Thyroid gland (tissue), 4 donors: Measurements from ENCODE around the gene PIGM. TPM values are rescaled to one million over a fixed set of nuclear protein-coding genes. Genes with fewer than 3 reads are reported as not detected.
A peak's percentile ranks its signal among the peaks of the same experiment; 100 is the strongest.

Experiments used
- DNase-seq, 2 donors: peaks; one replicate each; pipeline ENCODE4 v3.0.0-alpha.2; 2019
- H3K27ac ChIP-seq, 3 donors: fragments of 200-600 bp; sonication (generic); 1 replicate in 2 of 3; 2 replicates in 1 of 3; pipeline ENCODE4 v1.5.1; 2016 to 2019; ENCODE audit warnings: mild to moderate bottlenecking in 1 of 3, moderate library complexity in 1 of 3
- H3K27me3 ChIP-seq: fragments of 200-600 bp; sonication (generic); one replicate; pipeline ENCODE4 v1.5.1; 2019
- H3K36me3 ChIP-seq, 2 donors: fragments of 200-600 bp; sonication (generic); one replicate each; pipeline ENCODE4 v1.5.1; 2016 to 2019
- H3K4me1 ChIP-seq, 2 donors: fragments of 200-600 bp; sonication (generic); one replicate each; pipeline ENCODE4 v1.5.1; 2017 to 2019
- H3K4me3 ChIP-seq, 3 donors: fragments of 200-600 bp; sonication (generic); replicated peaks in 1 of 3; 1 replicate in 2 of 3; 2 replicates in 1 of 3; pipeline ENCODE4 v1.5.1; 2016; ENCODE audit warnings: mild to moderate bottlenecking in 1 of 3
- H3K9me3 ChIP-seq: fragments of 200-600 bp; sonication (generic); one replicate; pipeline ENCODE4 v1.5.1; 2017
- POLR2A ChIP-seq, 2 donors: fragments of 450-650 bp; IDR thresholded peaks; one replicate each; pipeline ENCODE4 v1.6.1; 2017; ENCODE audit warnings: antibody characterized with exemption in 2 of 2, mild to moderate bottlenecking in 2 of 2, moderate library complexity in 1 of 2
- WGBS, 2 donors: methylation state at CpG; one replicate each; pipeline ENCODE4 v1.1.5; 2017; 5-methylcytosine and 5-hydroxymethylcytosine counted together
- intact Hi-C: fragments of 100-400 bp; cut with DNase I; formaldehyde crosslinking; loops from one replicate; pipeline ENCODE4 v1.15.1; 2023
- total RNA-seq, 4 donors: library from RNA; depleted of rRNA; stranded (reverse); fragments of >200 nt; gene quantifications; one replicate each; pipeline ENCODE4 v1.2.3, GENCODE V29; 2016
- TF ChIP-seq, protein P1 (sequence below), 6 experiments: fragments of 200-600 bp in 3 of 6; fragments of 450-650 bp in 3 of 6; sonication (generic) in 3 of 6; IDR thresholded peaks; one replicate each; pipeline ENCODE4 v1.5.1; 2016 to 2019; ENCODE audit warnings: antibody characterized with exemption in 6 of 6, mild to moderate bottlenecking in 2 of 6, inconsistent platforms in 1 of 6, moderate library complexity in 1 of 6

Gene PIGM
- total RNA-seq, 4 donors from 2014 or later = 6.7 to 10.0 (median 7.4) TPM

DNA sequence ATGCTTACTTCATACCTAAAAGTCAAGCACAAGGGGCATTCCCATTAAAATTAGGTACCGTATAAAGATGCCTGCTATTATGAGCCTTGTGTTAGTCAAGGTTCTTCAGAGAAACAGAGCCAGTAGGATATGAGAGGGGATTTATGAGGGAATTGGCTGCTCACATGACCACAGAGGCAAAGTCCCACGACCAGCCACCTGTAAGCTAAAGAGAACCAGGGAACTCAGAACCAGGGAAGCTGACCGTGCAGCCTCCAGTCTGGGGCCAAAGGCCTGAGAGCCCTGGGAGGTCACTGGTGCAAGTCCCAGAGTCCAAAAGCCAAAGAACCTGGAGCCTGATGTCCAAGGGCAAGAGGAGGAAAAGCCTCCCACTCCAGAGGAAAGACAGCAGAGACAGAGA is 20.0 kb downstream of the PIGM start:
- Histone ChIP-seq H3K27me3 (no peaks in the 10 kb centered on the region), H3K4me3 (no peak overlapping the region), H3K27ac (no peak overlapping the region), H3K9me3 (no peaks in the 10 kb centered on the region), H3K36me3 (no peaks in the 10 kb centered on the region), H3K4me1 (no peaks in the 10 kb centered on the region)
- TF ChIP-seq, protein P1, sequence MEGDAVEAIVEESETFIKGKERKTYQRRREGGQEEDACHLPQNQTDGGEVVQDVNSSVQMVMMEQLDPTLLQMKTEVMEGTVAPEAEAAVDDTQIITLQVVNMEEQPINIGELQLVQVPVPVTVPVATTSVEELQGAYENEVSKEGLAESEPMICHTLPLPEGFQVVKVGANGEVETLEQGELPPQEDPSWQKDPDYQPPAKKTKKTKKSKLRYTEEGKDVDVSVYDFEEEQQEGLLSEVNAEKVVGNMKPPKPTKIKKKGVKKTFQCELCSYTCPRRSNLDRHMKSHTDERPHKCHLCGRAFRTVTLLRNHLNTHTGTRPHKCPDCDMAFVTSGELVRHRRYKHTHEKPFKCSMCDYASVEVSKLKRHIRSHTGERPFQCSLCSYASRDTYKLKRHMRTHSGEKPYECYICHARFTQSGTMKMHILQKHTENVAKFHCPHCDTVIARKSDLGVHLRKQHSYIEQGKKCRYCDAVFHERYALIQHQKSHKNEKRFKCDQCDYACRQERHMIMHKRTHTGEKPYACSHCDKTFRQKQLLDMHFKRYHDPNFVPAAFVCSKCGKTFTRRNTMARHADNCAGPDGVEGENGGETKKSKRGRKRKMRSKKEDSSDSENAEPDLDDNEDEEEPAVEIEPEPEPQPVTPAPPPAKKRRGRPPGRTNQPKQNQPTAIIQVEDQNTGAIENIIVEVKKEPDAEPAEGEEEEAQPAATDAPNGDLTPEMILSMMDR (IDR thresholded peaks at IDR 0.05) = no peak
- TF ChIP-seq POLR2A (IDR thresholded peaks at IDR 0.05) = no peak
- intact Hi-C loops = loop anchor here (10.0 kb wide), 1 partner anchor 217 kb away; no protein-coding TSS in a partner anchor
- 56 to 74% methylated on average over 3 of the region's 3 CpGs for WGBS, 2 donors
- DNase-seq = no peak

DNA sequence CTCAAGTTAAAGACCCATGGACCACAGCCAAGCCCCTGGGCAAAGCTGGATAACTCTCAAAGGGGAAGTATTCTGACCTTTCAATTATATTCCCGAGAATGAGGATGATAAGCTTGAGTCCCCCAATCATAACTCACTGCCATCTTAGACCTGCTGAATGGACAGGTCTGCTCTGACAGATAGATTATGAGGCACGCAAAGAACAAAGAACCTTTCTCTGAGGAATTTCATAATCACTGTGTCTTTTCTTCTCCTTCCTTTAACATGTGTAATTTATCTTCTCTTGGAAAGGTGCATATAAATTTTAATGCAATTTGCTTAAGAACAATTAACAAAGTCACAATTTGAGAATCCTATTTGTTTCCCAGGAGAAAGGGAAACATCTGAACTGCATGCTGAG is 22.0 kb downstream of the PIGM start:
- no peak for DNase-seq
- TF ChIP-seq POLR2A (IDR thresholded peaks at IDR 0.05) = no peak
- TF ChIP-seq, protein P1 (IDR thresholded peaks at IDR 0.05) = no peak
- Histone ChIP-seq H3K36me3 (no peaks in the 10 kb centered on the region), H3K27me3 (no peaks in the 10 kb centered on the region), H3K9me3 (no peaks in the 10 kb centered on the region), H3K4me3 (no peak overlapping the region), H3K27ac (no peak overlapping the region), H3K4me1 (no peaks in the 10 kb centered on the region)
- WGBS, 2 donors = 64 to 70% methylated on average over 2 of the region's 2 CpGs
- intact Hi-C loops = loop anchor here (10.0 kb wide), 1 partner anchor 215 kb away; no protein-coding TSS in a partner anchor

DNA sequence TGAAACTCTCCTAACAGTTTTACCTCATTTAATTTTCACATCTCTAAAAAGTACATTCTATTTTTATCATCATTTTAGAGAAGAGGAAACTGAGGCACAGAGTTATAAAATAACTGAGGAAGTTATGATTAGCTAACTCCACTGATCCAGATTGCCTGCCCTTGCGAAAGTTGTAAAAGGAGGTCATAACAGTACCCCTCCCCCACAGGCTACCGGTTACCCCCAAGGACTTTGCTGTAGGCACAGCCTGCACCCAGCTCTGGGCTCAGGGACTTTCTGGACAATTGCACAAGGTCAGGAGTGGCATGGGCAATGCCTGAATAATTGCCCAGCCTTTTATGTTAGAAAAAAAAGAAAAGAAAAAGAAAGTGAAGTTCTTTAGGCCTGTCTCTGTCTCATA is 22.7 kb downstream of the PIGM start:
- no peak for TF ChIP-seq POLR2A (IDR thresholded peaks at IDR 0.05)
- Histone ChIP-seq H3K27ac (no peak overlapping the region), H3K27me3 (no peaks in the 10 kb centered on the region), H3K36me3 (no peaks in the 10 kb centered on the region), H3K4me1 (no peaks in the 10 kb centered on the region), H3K9me3 (no peaks in the 10 kb centered on the region), H3K4me3 (no peak overlapping the region)
- WGBS, 2 donors = 68 to 69% methylated on average over 2 of the region's 2 CpGs
- DNase-seq = no peak
- intact Hi-C loops = no loop called here

DNA sequence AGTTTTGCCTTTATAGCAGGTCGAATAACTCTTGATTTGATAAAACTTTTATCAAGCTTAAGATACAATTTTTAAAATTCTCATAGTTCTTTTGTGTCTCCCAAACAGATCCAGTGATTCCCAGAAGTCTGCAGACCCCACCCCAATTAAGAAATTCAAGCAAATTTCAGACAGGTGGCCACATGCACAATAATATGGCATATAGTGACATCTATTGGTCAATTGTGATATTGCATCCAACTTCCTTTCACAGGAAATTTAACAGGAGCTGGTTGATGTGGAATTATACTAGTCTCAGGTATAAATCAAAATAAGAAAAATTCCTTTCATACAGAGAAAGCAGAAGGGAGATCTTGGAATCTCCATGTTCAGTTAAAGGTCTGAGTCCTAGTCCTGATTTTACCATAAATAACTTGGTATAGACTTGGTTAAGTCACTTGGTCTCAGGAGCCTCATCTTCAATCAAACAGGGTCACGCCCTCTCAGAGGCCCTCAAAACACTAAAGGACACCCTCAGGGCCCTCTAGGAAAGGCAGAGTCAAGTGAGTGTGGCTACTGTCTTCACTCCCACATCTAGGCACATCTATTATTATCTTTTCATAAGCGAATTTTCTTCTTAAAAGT is 24.1 kb downstream of the PIGM start:
- DNase-seq = no peak
- Histone ChIP-seq H3K27me3 (no peaks in the 10 kb centered on the region), H3K4me3 (no peak overlapping the region), H3K4me1 (no peaks in the 10 kb centered on the region), H3K9me3 (no peaks in the 10 kb centered on the region), H3K36me3 (no peaks in the 10 kb centered on the region), H3K27ac (no peak overlapping the region)
- intact Hi-C loops = no loop called here
- 67 to 72% methylated on average over 3 of the region's 3 CpGs for WGBS, 2 donors
- TF ChIP-seq, protein P1 (IDR thresholded peaks at IDR 0.05) = peak; percentile 54 to 81 (median 71)
- TF ChIP-seq POLR2A (IDR thresholded peaks at IDR 0.05) = no peak

DNA sequence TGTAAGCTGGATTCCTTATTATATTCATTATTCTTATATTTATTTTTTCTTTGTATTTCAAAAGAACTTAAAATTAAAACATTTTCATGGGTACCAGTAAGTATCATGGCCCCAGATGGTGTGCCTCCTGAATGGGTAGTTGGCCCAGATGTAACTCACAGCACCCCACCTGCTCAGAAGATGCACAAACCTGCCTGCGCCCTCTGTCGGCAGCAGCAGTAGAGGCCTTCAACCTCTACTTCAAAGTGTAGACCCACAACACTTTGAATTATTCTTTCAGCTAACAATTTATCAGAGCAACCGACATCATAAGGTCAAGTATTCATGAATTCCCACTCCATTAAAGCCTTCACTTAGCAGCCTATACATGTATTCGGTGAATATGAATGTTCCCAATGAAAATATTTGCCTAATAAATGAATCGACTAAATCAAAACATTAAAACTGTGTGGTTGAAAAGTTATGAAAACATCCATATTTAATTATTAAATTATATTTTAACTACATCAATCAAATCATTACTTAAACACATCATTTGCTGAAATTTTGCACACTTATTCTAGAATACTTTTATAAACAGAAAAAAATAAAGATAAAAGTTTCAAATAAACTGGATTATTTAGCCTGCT is 25.4 kb downstream of the PIGM start:
- Histone ChIP-seq H3K4me1 (no peaks in the 10 kb centered on the region), H3K27me3 (no peaks in the 10 kb centered on the region), H3K27ac (no peak overlapping the region), H3K36me3 (no peaks in the 10 kb centered on the region), H3K9me3 (no peaks in the 10 kb centered on the region), H3K4me3 (no peak overlapping the region)
- 24% methylated on average over 5 of the region's 5 CpGs for WGBS, 2 donors
- no peak for TF ChIP-seq POLR2A (IDR thresholded peaks at IDR 0.05)
- TF ChIP-seq, protein P1 (IDR thresholded peaks at IDR 0.05) = peak; percentile 48 to 88 (median 72)
- intact Hi-C loops = no loop called here
- DNase-seq = peak; percentile 81 to 84
